NCI-H146 (cell line): ENCODE measurements around the gene THSD7B.
A peak's percentile ranks its signal among the peaks of the same experiment; 100 is the strongest.

Source experiments
- DNase-seq: peaks from one replicate; lab custom pipeline; 2025; lab: John Stamatoyannopoulos, UW

Gene THSD7B

DNA sequence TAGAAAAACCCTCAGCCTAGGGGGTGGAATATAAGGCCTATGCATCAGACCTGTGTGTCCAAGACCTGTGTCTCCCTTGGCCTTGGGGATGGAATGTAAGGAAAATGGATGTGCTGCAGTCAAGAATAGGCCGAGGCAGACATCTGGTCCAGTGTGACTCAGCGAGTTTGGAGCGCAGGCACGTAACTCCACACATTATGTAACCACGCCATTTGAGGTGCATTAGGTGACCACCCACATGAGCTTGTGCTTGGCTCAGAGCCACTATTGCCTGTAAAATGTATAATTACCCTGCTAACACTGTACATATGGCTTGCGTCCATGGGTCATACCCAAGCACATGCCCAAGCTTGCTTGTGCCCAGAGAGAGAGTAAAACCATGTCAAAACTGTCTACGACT is 618.0 kb downstream of the THSD7B start:
- DNase-seq, result no peak

DNA sequence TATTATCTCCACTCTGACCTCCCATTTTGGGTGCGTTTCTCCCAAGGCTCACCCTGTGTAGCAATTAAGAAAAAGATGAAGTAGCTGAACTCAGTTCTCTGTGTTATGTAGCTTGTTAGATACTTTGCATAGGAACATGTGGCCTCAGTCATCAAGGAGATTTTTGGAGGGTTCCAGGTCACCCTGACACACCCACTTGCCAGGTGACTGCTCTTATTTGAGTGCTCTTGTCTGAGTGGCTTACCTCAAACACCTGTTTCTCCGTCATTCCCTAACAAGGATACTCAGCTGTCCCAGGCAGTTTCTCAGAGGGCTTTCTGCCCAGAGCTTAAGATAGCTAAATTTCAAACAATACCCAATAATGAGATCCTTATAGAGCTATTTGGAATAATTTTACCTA is 621.7 kb downstream of the THSD7B start:
- DNase-seq, result no peak

DNA sequence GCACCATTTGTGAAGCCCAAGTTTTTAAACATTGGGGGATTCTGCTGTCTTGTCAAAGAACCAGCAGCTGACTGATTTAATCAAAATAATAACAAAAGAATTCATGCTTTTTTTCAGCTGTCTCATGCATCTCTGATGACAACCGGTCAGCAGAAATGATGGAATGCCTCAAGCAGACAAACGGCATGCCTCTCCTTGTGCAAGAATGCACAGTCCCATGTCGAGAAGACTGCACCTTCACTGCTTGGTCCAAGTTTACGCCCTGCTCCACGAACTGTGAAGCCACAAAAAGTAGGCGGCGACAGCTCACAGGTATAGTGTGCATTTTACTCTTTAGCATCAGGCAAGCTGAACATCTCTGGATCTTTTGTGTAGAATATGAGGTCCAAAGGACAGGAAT is 640.2 kb downstream of the THSD7B start:
- no peak for DNase-seq

DNA sequence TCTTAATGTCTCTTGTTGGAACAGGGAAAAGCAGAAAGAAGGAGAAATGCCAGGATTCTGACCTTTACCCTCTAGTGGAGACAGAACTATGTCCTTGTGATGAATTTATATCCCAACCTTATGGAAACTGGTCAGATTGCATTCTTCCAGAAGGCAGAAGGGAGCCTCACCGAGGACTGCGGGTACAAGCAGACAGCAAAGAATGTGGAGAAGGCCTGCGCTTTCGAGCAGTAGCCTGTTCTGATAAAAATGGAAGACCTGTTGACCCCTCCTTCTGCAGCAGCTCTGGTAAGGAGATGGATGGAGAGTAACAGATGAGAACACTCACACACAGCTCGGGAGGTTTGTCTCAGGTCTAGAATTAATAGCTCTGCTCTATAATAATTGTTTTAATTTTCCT is 646.2 kb downstream of the THSD7B start:
- no peak for DNase-seq

DNA sequence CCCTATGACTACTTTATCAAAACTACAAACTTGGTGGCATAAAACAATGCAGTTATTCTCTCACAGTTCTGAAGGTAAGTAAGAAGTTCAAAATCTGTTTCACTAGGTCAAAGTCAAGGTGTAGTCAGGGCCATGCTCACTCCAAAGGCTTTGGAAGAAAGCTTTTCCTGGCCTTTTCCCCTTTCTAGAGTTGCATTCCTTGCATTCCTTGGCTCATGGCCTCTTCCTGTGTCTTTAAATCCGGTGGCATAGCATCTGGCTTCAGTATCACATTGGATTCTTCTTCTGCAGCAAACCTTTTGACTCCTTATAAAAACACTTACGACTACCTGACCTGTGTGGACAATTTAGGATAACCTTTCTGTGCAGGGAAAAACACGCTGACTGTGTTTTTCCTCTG is 655.4 kb downstream of the THSD7B start:
- no peak for DNase-seq

DNA sequence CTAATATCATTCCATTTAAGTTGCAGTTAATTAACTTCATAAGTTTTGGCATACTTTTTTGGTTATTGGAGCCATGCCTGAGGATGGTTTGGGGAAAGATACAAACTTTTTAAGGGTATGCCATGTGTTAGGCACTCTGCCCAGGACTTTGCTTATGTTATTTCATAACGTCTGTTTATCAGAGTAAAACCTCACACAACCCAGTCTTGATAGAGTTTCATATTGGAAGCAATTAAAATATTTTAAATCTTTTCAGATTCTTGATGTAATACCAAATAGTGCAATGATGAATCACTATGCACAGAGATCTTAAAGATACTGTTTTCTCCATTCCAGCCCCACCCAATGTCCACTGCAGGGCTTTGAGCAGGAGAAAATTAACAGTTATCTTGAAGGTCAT is 669.8 kb downstream of the THSD7B start:
- DNase-seq, result no peak

DNA sequence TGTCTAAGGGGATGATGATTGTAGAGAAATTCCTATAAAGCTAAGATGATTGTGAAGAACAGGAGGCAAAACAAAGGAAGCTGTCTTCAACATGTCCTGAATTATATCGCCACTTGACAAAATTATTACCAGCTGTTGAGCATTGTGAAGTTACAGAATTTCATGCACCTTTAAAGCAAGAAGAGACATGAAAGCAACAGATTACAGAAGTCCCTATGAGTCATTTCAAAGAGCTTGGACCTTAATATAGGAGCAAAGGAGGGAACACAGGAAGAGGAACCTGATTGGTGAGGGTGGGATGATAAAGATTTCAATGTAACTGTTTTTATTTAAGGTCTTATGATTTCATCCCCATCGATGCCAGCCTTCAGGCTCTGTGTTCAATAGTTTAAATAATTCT is 672.0 kb downstream of the THSD7B start:
- DNase-seq, result no peak

DNA sequence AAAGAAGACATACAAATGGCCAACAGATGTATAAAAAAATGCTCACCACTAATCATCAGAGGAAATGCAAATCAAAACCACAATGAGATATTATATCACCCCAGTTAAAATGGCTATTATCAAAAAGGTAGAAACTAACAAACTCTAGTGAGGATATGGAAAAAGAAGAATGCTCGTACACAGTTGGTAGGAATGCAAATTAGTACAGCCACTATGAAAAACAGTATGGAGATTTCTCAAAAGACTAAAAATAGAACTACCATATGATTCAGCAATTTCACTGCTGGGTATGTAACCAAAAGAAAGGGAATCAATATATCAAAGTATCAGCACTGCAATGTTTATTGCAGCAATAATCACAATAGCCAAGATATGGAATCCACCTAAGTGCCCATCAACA is 679.6 kb downstream of the THSD7B start:
- no peak for DNase-seq

DNA sequence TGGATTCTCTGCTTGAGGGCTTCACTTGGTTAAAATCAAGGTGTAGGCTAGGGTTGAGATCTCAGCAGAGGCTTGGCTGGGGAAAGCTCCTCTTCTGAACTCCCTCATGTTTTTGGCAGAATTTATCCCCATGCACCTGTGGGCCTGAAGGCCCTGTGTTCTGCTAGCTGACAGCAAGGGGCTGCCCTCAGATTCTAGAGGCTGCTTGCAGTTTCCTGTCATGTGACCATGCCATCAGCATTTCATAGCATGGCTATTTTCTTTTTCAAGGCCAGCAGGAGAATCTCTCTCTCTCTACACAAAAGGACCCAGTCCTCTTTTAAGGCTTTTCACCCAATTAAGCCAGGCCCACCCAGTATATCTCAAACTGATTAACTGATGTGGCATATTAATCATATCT is 684.1 kb downstream of the THSD7B start:
- DNase-seq, result no peak

DNA sequence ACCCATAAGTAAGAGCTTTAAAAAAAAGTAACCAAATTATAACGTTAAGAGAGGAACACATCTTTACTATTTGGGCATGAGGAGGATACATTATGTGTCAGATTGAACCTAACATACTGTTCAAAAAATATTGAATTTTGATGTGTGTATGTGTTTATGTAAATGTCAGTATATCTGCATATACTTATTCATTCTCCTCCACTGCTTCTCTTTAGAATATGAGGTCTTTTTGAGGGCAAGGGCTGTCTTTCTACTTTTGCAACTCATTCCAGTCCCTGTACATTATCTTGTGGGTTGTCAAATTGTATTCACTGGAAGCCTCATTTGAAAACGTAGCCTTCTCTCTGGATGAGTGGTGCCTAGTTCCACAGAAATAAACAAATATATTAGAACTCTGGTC is 689.5 kb downstream of the THSD7B start:
- DNase-seq, result no peak

DNA sequence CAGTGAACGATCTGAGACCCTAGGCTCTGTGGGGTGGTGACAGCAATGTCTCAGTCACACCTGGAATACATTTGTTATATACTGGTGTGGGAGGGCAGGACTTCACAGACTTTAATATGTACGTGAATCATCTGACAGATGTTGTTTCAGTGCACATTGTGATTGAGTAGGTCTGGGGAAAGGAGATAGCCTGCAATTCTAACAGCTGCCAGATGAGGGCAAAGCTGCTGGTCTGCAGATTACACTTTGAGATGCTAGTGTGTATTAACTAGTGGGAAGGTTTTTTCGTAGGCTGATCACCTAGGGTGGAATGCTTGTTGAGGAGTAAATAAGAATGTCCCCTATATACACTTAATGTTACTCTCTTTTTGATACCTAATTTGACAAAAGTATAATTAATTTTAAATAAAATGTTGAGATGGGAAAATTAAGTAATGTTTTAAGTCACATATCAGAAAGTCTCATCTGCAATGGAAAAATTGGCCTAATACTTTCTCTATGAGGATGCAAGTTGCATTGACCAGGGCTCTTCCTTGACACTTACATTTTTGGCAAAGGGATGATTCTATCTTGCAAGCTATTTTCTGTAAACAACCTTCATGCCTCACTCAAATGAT is 702.0 kb downstream of the THSD7B start:
- DNase-seq, result peak; percentile 16

DNA sequence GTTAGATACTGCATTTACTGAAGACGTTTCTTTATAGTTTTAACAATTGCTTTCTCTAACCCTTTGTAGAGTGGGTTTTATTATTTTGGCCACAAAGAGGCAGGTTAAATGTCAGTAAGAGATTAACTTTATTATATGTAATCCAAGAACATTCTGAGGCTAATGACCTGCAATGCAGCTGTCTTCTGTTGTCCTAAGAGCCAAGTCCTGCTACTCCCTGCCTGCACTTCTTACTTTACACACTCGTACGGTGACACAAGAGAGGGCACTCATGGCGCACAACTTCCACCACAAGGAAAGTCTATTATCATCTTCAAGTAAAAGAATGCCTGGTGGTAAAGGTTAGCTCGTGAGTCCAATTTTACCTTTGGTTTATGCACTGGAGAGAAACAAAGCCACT is 727.9 kb downstream of the THSD7B start:
- DNase-seq, result no peak

DNA sequence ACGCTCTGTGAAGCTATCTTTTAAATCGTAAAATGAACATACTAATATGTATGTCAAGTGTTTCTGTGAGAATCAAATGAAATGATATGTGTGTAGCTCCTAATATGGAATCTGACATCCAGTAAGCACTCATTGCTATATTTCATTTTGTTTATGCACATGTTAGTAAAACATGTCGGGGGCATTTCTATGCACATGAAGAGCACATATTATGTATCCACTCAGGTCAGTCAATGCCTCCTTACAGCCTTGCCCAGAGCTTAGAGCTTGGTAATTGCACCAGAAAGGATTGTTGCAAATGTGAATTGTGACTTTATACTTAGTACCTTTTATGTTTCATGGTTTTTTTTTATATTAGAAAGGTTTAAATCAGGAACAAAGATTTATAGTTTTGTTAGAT is 735.3 kb downstream of the THSD7B start:
- DNase-seq, result no peak

DNA sequence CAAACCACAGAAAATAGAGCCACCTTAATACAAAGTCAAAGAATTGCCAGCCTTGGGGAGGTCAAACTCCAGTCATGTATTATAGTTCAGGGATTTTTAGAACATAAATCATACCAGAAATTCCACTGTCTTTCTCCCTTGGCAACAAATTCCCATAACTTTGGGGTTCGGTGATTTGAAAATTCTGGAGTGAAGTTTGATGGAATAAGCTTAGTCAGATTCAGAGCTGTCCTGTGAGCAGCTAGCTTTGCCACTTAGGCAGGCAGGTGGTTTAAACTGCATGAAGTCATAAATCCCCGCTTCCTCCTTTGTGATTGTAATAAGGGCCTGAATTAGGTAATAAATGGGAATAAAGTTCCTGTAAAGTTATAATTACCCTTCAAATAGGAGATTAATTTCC is 741.9 kb downstream of the THSD7B start:
- DNase-seq, result no peak

DNA sequence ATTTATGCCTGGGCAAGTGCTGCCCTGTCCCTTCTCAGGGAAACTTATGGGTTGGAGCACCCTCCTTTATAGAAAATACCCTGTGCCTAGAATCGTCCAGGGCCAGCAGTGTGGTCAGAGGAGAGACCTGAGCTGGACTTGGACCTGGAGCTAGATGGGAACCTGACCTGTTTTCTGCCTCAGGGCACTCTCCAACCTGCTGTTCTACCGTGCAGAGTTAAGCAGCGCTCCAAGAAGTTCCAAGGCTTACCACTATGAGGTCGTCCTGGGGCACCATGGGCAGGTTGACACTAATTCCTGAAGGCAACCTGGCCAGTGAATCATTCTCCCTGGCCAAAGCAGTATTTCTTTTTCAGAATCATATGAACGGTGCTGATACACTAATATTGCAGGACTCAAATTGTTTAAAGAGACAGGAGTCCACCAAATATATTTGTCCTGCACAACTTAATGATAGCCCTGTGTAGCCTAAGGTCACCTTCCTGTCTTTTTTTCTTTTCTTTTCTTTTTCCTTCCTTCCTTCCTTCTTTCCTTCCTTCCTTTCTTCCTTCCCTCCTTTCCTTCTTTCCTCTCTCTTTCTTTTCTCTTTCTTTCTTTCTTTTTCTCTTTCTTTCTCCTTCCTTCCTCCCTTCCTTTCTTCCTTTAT is 743.5 kb downstream of the THSD7B start:
- no peak for DNase-seq

DNA sequence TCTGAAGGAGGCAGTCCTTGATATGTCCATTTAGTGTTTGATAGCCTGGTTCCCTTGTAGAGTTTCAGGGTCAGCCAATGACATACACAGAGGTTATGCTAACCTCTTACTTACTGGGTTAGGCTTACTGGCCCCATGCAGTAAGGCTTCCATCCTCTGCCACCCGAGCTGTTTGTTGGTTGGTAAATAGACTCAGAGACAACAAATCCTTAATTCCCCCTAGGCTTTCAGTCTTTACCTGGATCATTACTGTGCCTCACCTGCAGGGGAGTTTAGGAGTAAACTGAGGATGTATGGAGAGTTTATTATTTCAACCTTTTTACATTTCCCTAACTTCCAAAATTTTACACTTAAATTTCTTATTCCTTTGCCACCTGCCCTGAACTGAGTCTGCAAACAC is 746.2 kb downstream of the THSD7B start:
- no peak for DNase-seq

DNA sequence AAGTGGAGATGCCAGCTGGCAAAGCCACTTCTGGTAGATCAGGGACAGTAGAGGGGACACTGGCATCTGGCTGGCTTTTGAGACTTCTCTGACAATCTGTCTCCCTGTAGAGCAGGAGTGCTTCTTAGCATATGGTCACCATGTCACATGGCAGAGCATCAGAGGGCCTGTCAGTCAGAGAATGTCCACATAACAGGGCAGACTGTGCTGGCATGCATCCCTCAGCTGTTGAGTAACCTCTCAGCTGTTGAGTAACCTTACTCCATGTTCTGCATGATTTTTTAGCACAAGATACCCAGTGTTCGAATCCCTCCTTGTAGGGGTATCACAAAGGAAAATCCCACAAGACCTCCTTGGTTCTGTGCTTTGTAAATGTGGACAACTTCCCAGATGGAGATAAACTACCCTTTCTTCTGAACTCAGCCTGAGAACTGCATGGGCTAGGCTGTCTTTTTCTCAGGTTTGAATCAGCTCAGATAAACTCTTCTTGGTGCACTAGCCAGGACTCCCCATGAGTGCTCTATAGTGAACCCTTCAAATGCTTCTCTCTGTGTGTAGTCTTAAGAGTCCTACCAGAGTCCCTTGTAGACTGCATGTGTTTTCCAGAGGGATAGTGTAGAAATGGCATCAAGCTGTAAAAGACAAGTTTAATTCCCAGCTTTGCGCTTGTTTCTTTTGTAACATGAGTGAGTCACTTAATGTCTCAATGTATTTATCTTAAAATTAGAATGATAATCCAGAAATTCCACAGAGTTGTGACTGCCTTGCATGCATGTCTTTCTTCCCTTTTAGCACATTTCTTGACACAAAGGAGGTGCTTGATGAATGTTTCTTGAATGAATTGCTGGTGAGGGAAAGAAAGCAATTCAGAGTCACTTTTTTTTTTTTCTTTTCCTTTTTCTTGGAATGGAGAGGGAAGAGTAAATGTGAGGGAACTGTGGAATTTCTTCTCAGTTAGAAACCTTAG is 756.6 kb downstream of the THSD7B start:
- no peak for DNase-seq

DNA sequence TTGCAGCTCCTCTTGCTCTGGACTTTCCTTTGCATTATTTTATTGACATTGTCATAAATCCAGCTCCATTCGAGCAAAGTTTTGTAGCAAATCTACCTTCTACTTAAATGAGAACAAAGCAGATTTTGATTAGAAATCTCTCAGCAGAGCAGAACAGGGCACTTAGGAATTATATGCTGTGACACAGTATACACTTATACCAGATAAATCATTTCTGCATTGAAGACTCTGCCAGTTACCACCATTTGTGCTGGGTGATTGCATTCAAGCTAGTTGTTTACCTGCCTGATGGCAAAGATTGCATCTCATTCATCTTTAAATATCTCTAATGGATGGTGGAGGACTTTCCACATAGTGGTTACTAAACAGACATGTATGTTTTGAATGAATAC is 757.3 kb downstream of the THSD7B start:
- DNase-seq, result no peak

DNA sequence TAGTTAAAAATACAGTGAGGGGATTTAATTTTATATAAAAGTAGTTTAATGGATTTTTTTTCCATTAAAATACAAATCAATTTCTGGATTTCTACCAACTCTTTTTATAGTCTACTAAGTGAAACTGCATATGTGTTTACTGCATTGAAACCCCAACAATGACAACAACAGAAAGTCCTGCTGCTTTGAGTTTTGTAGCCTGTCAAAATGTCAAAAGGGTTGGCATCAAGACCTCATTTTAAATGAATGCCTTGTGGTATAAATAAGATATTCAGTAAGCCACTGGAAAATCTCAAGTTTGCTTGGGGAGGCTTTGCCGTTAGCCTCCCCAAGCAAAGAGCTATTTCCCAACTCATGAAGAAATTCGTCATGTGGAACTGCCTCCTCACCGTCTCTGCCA is 758.6 kb downstream of the THSD7B start:
- no peak for DNase-seq

DNA sequence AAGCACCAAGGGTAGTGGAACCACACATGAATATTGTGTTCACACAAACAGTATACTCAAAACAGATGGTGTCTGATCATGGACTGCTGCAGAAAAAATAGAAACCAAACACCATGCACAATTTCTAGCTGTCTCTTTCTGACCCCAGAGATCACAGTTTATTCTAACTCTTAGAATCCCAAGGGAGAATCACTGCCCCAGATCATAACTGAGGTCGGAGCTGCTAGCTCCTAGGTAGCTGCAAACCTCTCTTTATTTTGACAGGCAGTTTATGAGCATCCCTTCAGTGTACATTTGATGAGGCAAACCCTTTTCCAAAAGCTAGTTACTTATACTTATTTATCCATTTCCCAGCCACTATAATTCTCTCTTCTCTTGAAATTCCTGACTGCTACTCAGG is 759.8 kb downstream of the THSD7B start:
- no peak for DNase-seq

DNA sequence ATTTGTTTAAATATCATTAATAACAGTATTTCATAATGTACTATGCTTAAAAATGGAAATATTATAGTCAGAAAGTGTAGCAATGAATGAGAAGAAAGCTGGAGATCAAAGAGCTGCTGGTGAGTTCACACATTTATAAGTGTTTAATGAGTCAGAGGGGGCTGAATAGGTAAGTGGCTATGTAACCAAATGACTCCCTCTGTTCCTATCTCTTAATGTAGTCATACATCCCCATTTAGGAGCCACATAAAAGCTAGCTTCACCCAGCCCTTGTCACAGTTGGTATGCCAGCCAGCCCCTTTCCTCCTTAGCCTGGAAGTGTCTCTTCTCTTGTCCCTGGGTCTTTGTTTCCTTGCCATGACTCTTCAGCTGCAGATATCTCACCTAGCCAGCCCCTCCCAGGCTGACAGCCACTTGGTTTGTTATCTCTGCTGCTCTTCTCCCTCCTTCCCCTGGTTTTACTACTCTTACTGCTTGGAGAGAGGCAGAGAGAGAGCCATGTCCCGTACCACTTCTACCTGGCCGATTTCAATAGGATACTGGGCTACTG is 760.4 kb downstream of the THSD7B start:
- DNase-seq, result no peak

DNA sequence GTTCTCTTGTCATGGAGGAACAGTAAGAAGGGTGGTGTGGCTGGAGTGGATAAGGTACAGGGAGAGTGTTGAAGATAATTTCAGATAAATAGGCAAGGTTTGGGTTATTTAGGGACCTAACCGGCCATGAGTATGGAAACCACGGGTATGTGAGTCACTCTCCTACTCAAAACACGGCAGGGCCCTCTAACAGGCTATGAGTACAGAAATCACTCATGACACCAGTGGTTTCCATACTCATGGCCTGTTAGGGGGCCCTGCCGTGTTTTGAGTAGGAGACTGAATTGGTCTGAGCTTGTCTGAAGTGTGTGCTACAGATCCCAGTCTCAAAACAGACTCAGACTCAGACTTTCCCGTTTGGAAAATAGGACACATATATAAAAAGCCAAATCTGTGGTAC is 770.6 kb downstream of the THSD7B start:
- DNase-seq, result no peak

DNA sequence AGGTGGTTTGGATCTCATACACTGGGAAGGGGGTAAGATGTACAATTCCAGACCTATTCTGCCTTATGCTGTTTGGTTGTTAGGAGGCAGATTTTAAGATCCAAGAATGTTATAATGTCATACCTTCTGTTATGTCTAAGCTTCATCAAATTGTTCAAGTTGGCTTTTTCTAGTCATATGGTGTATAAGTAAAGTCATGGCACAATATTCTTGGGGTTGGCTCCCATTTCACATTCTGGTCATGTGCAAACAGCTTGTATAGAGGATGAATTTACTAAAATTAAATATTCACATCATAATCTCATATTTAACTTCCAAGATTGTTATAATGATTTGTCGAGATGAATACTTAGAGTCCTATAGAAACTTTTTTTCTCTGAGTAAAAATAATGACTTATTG is 774.0 kb downstream of the THSD7B start:
- no peak for DNase-seq
